HG02642 (cell line): ENCODE data around the gene USP11.

Experiments used
- ATAC-seq: cut with Tn5 transposase; IDR thresholded peaks from one replicate; pipeline ENCODE4 v1.9.1; 2021; ENCODE audit warnings: mild to moderate bottlenecking; ENCODE audit not compliant: unreplicated experiment, poor library complexity

USP11 gene

DNA sequence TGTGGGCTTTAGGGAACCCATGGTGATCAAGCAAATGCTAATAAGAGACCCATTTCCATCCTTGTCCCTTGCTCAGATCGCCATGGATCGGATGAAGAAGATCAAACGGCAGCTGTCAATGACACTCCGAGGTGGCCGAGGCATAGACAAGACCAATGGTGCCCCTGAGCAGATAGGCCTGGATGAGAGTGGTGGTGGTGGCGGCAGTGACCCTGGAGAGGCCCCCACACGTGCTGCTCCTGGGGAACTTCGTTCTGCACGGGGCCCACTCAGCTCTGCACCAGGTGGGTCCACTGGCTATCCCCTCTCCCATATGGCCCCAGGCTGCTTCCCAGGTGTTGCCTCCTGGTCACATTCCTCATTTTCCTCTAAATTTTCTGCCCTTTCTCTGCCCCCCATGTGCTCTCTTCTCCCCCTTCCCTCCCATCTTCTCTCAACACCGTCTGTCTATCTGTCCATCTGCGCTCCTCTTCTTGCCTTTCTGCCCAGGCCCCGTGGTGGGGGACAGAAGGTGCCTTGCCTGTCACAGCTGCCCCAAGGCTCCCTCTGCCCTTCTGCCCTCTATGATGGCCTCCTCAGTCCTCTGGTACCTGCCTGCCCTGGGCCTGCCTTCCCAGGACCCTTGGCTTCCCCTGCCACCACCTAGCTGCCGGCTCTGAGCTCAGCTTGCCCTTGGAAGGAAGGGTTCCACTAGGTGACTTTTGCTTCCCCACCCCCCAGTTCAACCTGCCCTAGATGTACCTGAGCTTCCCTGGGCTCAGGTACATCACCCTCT is 9.1 kb upstream of the USP11 start:
- no peak for ATAC-seq

DNA sequence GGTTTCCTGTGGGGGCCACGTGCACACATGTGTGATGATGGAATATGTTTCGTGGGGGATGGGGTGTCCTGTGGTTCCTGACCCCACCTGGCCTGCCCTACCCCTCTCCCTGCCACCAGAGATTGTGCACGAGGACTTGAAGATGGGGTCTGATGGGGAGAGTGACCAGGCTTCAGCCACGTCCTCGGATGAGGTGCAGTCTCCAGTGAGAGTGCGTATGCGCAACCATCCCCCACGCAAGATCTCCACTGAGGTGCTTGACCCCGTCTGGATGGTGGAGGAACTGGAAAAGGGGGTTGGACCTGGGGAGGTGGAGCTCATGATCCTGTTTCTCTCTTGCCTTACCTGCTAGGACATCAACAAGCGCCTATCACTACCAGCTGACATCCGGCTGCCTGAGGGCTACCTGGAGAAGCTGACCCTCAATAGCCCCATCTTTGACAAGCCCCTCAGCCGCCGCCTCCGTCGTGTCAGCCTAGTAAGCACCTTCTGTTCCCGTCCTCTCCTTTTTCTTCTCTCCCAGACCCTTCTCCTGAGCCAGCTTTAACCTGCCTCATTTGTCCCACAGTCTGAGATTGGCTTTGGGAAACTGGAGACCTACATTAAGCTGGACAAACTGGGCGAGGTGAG is 8.4 kb upstream of the USP11 start:
- ATAC-seq, result no peak

DNA sequence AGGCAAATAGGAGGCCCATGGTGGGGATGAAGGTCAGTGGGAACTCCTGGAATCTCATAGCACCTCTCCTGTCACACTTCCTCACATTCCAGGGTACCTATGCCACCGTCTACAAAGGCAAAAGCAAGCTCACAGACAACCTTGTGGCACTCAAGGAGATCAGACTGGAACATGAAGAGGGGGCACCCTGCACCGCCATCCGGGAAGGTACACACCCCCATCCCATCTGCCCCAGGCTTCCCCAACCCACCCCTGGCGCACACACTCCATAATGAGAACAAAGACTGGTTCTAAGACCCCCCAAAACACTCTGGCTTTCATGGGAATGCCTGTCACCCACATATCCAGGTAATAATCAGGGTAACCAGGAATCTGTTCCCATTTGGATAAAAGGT is 7.9 kb upstream of the USP11 start:
- no peak for ATAC-seq

DNA sequence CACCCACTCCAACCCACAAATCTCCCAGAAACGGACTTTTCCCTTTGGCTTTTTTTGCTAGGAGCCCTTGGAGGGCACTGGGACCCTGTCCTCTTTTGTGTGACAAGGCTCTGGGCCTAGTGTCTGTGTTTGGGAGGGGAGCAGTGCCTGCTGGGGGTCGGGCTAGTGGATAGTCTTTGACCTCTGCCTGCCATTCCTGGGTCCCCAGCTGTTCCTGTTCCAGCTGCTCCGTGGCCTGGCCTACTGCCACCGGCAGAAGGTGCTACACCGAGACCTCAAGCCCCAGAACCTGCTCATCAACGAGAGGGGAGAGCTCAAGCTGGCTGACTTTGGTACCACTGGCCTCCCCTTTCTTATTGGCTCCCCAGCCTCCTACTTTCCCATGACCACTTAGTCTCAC is 6.7 kb upstream of the USP11 start:
- no peak for ATAC-seq

DNA sequence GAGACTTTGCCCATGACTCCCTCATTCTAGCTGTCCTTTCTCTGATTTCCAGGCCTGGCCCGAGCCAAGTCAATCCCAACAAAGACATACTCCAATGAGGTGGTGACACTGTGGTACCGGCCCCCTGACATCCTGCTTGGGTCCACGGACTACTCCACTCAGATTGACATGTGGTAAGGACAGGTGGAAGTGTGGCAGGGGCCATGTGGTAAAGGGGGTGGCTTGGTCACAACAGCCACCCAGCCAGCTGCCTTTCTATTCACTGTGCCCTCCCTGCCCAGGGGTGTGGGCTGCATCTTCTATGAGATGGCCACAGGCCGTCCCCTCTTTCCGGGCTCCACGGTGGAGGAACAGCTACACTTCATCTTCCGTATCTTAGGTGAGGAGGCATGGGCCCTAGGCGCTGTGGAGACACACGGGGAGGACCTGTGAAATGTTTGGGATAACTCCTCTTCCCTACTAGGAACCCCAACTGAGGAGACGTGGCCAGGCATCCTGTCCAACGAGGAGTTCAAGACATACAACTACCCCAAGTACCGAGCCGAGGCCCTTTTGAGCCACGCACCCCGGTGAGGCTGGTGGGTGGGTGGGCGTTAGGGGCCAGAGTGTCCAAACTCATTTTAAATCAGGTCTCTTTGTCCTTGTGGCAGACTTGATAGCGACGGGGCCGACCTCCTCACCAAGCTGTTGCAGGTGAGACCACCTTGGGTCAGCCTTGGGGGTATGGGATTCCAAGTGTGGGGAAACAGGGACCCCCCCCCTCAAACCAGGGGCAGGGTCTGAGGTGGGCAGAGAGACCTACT is 6.1 kb upstream of the USP11 start:
- no peak for ATAC-seq

DNA sequence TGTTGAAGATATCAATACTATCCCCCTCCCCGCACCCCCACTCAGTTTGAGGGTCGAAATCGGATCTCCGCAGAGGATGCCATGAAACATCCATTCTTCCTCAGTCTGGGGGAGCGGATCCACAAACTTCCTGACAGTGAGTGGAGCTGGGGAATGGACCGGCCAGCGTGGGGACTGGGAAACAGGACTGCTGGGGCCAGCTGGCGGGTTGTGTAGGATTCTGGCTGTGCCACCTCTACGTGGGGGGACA is 5.5 kb upstream of the USP11 start:
- ATAC-seq, result no peak

DNA sequence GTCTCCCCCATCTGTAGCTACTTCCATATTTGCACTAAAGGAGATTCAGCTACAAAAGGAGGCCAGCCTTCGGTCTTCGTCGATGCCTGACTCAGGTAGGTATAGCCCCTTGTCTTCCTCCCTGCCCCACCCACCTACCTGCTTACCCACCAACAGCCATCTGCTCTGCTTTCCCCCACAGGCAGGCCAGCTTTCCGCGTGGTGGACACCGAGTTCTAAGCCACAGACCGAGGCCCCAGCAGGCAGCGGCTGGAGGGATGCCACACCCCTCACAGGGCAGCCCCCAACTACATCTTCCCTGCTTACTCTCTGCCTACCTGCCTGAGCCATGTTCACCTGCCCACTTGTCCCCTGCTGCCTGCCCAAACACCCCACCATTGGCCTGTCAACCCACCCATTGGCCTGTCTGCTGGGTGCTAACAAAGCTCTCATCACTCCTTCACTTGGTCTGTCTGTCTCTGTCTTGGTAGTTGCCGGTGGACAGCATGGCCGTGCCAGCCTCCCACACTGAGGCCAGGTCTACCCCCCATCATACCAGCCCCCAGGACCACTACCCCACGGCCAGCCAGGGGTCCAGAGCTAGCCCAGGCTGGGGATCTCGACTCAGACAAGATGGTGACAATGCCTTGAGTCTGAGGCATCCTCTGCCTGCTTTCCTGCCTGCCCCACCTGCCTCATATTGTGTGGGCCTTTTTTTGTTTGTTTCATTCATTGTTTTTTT is 4.1 kb upstream of the USP11 start:
- ATAC-seq, result no peak

DNA sequence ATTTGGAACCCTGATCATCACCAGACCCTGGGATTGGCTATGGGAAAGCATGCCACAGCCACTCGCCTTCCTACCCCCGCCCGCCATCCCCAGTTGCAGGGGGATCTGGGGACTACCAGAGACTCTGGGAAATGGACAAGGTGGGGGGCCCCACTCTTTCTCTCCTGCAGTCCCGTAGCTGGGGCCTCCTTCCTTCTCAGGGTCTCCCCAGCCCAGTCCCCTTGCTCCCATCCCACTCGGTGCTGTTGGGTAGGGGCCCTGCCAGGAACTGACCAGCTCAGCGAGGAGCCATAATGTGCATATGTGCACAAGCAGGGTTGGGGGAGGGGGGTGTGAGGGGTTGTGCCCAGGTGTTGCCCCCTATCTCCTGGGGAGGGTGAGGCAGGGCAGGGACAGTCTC is 3.4 kb upstream of the USP11 start:
- ATAC-seq, result no peak

DNA sequence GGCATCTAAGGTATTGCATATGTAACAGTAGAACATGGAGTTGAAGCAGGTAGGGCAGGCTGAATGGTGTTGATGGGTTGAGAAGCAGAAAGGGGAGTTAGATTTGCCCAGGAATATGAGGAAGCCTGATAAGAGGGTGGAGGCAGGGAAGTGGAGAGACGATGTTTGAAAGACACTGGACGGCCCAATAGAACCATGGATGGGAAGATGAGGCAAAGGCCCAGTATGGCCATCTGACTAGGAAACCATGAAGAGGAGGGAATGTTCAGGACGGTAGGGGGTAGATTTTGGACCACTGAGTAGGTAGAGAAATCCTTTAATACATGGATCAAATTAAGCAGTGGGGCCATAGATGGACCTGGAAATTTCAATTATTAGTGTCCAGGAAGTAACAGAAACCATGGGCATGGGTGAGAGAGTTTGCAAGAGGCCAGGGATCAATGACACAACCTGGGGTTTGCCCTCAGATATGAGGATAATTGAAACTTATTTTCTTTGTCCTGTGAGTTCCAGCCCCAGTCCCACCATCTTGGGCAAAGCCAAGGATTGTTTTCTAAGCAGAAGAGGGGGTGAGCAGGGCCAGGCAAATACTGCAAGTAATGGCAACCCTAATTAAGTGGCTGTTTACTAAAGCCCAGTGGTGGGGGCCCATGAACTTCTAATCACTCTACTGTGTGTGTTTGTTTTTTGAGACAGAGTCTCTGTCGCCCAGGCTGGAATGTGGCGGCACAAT is 2.5 kb upstream of the USP11 start:
- no peak for ATAC-seq

DNA sequence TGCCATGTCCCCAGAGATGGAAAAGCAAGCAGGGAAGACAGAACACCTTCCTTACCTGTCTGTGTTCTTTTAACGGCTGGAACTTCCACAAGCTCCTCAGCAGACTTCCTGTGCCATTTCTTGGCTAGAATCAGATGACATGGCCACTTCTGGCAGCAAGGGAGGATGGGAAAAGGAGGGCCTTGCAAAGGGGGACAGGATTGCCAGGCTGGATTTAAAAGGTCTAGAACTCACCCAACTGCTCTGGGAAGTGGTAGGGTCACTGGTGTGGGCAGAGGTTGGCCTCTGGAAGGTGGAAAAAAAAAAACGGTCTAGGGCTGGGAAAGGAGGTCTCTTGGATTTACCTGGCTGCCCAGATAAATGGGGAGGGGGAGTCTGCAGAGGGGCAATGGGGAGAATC is 1.6 kb upstream of the USP11 start:
- ATAC-seq, result no peak

DNA sequence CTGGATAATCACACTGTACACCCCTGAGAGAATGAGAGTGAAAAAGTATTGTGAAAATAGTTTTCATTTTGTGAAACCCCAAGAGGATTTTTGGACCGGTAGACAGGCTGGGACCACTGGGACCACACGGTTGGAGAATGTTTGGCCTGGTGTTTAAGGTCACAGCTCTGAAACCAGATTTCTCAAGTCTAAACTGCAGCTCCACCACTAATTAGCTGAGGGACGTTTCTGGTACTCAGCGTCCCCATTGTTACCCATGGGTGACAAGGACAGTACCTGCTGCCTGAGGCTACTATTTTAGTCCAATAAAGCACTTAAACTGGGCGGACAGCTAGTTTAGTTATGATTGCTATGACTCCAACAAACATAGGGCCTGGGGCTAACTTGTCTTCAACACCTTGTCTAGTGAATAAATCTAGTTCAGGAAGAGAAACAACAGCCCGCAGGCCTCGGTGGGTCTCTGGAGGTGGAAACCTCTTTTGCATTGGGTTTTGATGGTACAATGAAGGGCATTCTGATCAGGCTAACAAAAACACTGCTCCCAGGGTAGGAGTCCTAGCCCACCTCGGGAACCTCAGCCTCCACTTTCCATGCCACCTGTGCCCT is 509 bp upstream of the USP11 start:
- no peak for ATAC-seq

DNA sequence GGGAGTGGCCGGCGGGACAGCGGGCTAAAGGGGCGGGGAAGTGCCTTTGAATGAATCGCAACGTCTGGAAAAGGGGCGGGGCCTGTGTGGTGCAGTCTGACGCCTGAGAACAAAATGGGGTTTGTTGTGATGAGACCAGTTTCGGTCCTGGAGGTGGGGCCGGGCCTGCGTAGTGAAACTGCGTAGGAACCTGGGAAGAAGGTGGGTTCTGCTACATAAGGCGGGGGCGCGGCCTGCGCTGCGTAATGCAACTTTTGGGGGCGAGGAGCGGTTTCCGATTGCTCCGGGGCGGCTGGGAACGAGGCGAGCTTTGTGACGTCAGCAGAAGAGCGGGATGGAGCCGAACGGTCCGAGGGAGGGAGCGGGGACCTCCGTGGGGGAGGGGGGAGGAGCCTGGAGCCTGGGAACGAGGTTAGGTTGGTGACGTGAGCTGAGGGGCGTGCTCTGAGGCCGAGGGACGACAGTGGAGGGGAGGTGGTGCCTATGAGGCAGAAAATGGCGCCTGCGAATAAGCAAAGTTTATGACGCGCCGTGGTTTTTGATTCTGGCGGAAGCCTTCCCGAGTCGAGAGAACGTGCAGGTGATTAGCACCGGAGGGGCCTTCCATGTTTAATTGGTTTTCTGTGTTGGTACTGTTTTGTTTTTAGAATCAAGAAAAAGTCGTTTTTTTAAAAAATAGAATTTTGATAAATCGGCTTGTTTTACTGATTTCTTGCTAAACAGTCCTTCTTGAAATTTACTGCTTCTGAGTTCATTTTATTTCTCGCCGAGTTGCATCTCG is 714 bp downstream of the USP11 start:
- peak; percentile 91 for ATAC-seq

DNA sequence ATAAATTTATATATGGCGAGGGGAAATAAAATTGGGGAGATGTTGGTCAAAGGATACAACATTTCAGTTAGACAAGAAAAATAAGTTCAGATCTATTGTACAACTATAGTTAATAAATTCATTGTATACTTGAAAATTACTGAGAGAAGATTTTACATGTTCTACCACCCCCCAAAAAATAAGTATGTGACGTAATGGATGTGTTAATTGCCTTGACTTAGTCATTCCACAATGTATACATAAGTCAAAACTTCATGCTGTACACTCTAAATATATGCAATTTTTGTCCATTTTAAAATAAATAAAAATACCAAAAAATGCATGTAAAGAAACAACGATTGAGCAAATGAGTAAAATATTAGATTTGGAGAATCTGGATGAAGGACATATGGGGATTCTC is 1.8 kb downstream of the USP11 start:
- ATAC-seq, result no peak

DNA sequence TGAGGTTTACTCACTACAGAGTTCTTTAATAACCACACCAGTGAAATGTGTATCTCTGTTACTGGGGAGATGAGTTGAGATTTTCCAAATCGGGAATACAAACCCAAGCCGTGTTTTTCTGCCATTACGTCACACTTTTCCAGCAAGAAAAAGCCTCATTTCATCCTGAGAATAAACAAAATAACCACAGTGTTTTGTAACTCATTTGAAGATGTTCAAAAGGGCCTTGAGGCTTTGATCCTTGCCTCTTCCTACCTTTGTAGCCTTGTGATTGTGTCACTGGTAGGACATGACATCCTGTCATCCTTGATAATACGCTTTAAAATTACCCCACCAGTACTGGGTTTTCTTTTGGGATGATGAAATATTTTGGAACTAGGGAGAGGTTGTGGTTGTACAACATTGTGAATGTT is 2.9 kb downstream of the USP11 start:
- no peak for ATAC-seq

DNA sequence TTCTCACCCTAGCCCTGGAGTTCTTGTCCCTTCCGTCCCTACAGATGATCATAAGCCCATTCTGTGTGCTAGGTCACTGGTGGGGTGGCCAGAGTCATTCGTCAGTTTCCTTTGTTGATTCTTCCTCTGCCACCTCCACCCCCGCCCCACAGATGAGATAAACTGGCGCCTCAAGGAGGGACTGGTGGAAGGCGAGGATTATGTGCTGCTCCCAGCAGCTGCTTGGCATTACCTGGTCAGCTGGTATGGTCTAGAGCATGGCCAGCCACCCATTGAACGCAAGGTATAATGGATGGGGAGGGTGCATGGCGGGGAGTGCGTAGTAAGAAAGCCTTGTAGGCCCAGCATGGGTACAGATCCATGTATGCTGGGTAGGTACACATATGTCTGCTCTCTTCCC is 6.4 kb downstream of the USP11 start:
- no peak for ATAC-seq

DNA sequence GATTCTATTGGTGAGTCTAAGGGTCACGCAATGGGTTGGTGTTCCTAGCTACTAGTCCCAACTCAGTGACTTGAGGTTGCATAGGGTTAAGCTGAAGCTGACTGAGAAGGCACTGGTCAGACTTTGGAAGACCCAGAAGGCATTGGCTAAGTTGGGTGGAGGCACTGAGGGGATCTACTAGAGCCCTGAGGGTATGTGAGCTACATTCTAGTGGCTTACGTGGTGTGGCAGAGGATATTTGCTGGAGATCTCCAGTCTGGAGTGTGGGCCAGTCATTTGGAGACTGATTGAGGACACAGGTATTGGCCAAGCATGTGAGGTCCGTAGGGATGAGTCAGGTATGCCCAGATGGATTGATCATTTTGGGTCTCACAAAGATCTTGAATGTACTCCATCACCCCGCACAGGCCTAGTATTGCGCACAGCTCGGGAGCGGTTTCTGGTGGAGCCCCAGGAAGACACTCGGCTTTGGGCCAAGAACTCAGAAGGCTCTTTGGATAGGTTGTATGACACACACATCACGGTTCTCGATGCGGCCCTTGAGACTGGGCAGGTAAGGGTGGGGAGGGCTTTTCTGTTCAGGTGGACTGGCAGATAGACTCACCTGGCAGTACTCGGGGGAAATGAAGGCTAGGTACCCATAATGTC is 7.2 kb downstream of the USP11 start:
- no peak for ATAC-seq

DNA sequence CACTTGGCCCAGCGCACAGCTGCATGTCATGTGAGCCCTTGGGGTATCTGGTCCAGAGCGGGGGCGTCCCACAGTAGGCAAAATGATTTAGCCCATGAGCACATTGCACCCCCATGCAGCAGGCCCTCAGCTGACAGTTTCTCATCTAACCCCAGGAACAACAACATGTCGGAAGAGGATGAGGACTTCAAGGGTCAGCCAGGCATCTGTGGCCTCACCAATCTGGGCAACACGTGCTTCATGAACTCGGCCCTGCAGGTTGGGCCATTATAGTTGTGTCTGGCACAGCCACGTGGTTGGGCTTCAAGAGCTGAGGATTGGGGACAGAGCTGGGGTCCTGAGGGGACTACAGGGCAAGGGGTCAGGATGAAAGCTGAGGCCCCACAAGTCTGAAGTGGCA is 7.8 kb downstream of the USP11 start:
- no peak for ATAC-seq

DNA sequence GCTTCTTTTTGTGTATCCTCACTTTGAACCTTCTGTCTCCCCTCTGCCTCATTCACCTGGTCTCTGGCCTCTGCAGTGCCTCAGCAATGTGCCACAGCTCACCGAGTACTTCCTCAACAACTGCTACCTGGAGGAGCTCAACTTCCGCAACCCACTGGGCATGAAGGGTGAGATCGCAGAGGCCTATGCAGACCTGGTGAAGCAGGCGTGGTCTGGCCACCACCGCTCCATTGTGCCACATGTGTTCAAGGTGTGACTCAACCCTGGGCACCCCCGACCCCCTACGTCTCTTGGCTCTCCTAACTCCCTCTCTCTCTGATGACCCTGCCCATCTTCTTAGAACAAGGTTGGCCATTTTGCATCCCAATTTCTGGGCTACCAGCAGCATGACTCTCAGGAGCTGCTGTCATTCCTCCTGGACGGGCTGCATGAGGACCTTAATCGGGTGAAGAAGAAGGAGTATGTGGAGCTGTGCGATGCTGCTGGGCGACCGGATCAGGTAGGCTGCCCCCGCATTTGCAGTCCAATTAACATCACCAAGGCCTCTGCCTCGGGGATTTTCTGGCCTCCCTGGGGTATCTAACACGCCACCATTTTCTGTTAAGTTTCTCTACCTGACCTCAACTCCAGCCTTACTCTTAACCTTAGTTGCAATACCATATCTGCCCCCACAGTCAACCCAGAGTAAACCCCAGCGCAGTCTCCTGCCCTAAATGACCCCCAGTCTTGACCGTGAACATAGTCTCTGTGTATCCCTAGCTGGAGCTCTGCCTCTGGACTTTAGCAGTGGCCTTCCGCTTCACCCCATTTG is 8.6 kb downstream of the USP11 start:
- no peak for ATAC-seq
